Endothelial cell of umbilical vein (primary cell): Measurements from ENCODE around the gene SMAP1. TPM values are rescaled to one million over a fixed set of nuclear protein-coding genes. Genes with fewer than 3 reads are reported as not detected.

Source experiments
- BruUV-seq: library from RNA; stranded (reverse); fragments of 400-500 nt; replicated peaks from 2 replicates; lab custom pipeline; 2021; lab: Mats Ljungman, UMichigan
- CTCF ChIA-PET: fragments of 300-600, 350-600 bp; sonication (Branson Sonifier 250); formaldehyde crosslinking; loops from one replicate; lab custom pipeline; 2021; ENCODE audit warnings: antibody characterized with exemption, inconsistent platforms; lab: Charles Lee
- POLR2A ChIA-PET: fragments of 300-600, 350-600 bp; sonication (Branson Sonifier 250); formaldehyde crosslinking; loops from one replicate; lab custom pipeline; 2021; ENCODE audit warnings: antibody characterized with exemption, inconsistent platforms; lab: Charles Lee
- DNase-seq: peaks from one replicate; pipeline ENCODE4 v3.0.0-alpha.2; 2011; ENCODE audit warnings: low read depth, low spot score
- FAIRE-seq: peaks from 2 replicates; lab custom pipeline; 2011; peaks lifted over from hg19 to GRCh38; lab: Jason Lieb, UNC
- H2AFZ ChIP-seq: 2 replicates; pipeline ENCODE4 v1.6.0; 2012; ENCODE audit warnings: low read depth, low read length, control low read depth, inconsistent platforms
- H3K27ac ChIP-seq: 2 replicates; pipeline ENCODE4 v1.5.1; 2011; ENCODE audit warnings: low read depth, mild to moderate bottlenecking, control low read depth, low read length, moderate library complexity; ENCODE audit not compliant: insufficient read depth
- H3K27me3 ChIP-seq, 2 experiments: 2 replicates each; pipeline versions ENCODE4 v1.6.0 to v1.6.1; 2011; ENCODE audit warnings: low read length in 2 of 2, mixed read lengths in 1 of 2; ENCODE audit not compliant: control insufficient read depth in 2 of 2, insufficient read depth in 2 of 2
- H3K36me3 ChIP-seq, 2 experiments: 2 replicates in 1 of 2; 3 replicates in 1 of 2; pipeline ENCODE4 v1.5.1; 2011; ENCODE audit warnings: low read length in 2 of 2, mild to moderate bottlenecking in 1 of 2, moderate library complexity in 1 of 2; ENCODE audit not compliant: control insufficient read depth in 2 of 2, insufficient read depth in 2 of 2; ENCODE audit errors: extremely low read depth in 1 of 2
- H3K4me1 ChIP-seq: 3 replicates; pipeline ENCODE4 v1.5.1; 2011; ENCODE audit warnings: mild to moderate bottlenecking, low read length; ENCODE audit not compliant: control insufficient read depth, insufficient read depth; ENCODE audit errors: extremely low read depth
- H3K4me2 ChIP-seq: 2 replicates; pipeline ENCODE4 v1.6.1; 2011; ENCODE audit warnings: low read length, control low read depth, mixed read lengths; ENCODE audit not compliant: insufficient read depth
- H3K4me3 ChIP-seq, 3 experiments: fragments of 200-600 bp in 1 of 3; sonication (generic), shearing (Covaris generic) in 1 of 3; replicated peaks in 1 of 3; 2 replicates each; pipeline ENCODE4 v1.5.1; 2011 to 2016; ENCODE audit warnings: control low read depth in 3 of 3, low read length in 3 of 3, mild to moderate bottlenecking in 2 of 3, inconsistent platforms in 1 of 3, low read depth in 1 of 3, moderate library complexity in 1 of 3; ENCODE audit not compliant: insufficient read depth in 1 of 3
- H3K79me2 ChIP-seq: 2 replicates; pipeline ENCODE4 v1.6.0; 2012; ENCODE audit warnings: low read length, inconsistent platforms; ENCODE audit not compliant: control insufficient read depth, insufficient read depth
- H3K9ac ChIP-seq: replicated peaks from 2 replicates; pipeline ENCODE3; 2011; ENCODE audit warnings: low read length, control low read depth; ENCODE audit not compliant: insufficient read depth; ENCODE audit errors: extremely low read depth
- H3K9me1 ChIP-seq: replicated peaks from 3 replicates; pipeline ENCODE4 v1.6.0; 2011; ENCODE audit warnings: mild to moderate bottlenecking, low read length; ENCODE audit not compliant: control insufficient read depth, insufficient read depth; ENCODE audit errors: extremely low read depth
- H3K9me3 ChIP-seq: replicated peaks from 2 replicates; pipeline ENCODE4 v1.5.1; 2012; ENCODE audit warnings: low read length, inconsistent platforms; ENCODE audit not compliant: control insufficient read depth, insufficient read depth
- H4K20me1 ChIP-seq: replicated peaks from 2 replicates; pipeline ENCODE3; 2011; ENCODE audit warnings: mild to moderate bottlenecking, low read length; ENCODE audit not compliant: control insufficient read depth, insufficient read depth; ENCODE audit errors: extremely low read depth
- CTCF ChIP-seq, 2 donors: IDR thresholded peaks; 1 replicate in 1 of 2; 2 replicates in 1 of 2; pipeline ENCODE4 v1.5.1; 2011; ENCODE audit warnings: low read length in 2 of 2, mild to moderate bottlenecking in 2 of 2, moderate library complexity in 2 of 2, control low read depth in 1 of 2, inconsistent platforms in 1 of 2, low read depth in 1 of 2; ENCODE audit not compliant: insufficient read depth in 1 of 2; ENCODE audit errors: extremely low read depth in 1 of 2
- EZH2 ChIP-seq: IDR thresholded peaks from 2 replicates; pipeline ENCODE4 v1.6.1; 2012; ENCODE audit warnings: borderline replicate concordance, low read depth, mild to moderate bottlenecking, moderate library complexity, low read length, inconsistent platforms; ENCODE audit not compliant: severe bottlenecking
- FOS ChIP-seq: IDR thresholded peaks from 2 replicates; pipeline ENCODE4 v1.6.1; 2011; ENCODE audit warnings: mild to moderate bottlenecking, low read length, moderate library complexity, borderline replicate concordance; ENCODE audit not compliant: insufficient read depth
- GATA2 ChIP-seq: IDR thresholded peaks from 2 replicates; pipeline ENCODE4 v1.7.0; 2011; ENCODE audit warnings: low read depth, mild to moderate bottlenecking, moderate library complexity, mixed read lengths, low read length; ENCODE audit not compliant: insufficient read length, insufficient read depth
- JUN ChIP-seq: IDR thresholded peaks from 2 replicates; pipeline ENCODE4 v1.6.1; 2011; ENCODE audit warnings: borderline replicate concordance, low read depth; ENCODE audit not compliant: insufficient read length, insufficient read depth
- MAX ChIP-seq: IDR thresholded peaks from 2 replicates; pipeline ENCODE4 v1.6.1; 2011; ENCODE audit not compliant: insufficient read depth, insufficient read length
- MYC ChIP-seq: IDR thresholded peaks from one replicate; pipeline ENCODE4 v1.6.1; 2011; ENCODE audit warnings: mild to moderate bottlenecking, low read depth, low read length
- POLR2A ChIP-seq: IDR thresholded peaks from 2 replicates; pipeline ENCODE4 v1.6.1; 2012; ENCODE audit warnings: low read depth, mild to moderate bottlenecking, control low read depth, low read length
- POLR2AphosphoS5 ChIP-seq: IDR thresholded peaks from 2 replicates; pipeline ENCODE4 v1.6.1; 2012; ENCODE audit warnings: low read depth, mild to moderate bottlenecking, control low read depth, low read length, moderate library complexity; ENCODE audit not compliant: insufficient read depth
- dilution Hi-C: fragments of 300-500 bp; cut with MboI; formaldehyde crosslinking; loops from one replicate; pipeline ENCODE4 v1.15.0; 2019; ENCODE audit warnings: low sequenced_read_pairs; ENCODE audit not compliant: extremely low pct_ligation_motif_present
- intact Hi-C: fragments of 100-400 bp; cut with micrococcal nuclease; formaldehyde crosslinking; loops from one replicate; pipeline ENCODE4 v1.10.0; 2022
- polyA plus RNA-seq, 4 experiments: library from polyadenylated mRNA; depleted of rRNA in 3 of 4; stranded (reverse) in 3 of 4; unstranded in 1 of 4; fragments of >200 nt; gene quantifications; 2 replicates each; pipeline versions ENCODE4 v1.2.1 to v1.2.3, GENCODE V29; 2011 to 2012; ENCODE audit warnings: missing spikeins in 1 of 4
- total RNA-seq: library from RNA; stranded (reverse); gene quantifications from 2 replicates; pipeline ENCODE4 v1.2.3, GENCODE V29; 2021

SMAP1 gene
- total and polyA plus RNA-seq, 2 donors (not counting 3 experiments of a cell fraction or from before 2014, with no cell fraction given): 14.6 to 24.6 TPM

- Histone ChIP-seq H3K79me2 (no peaks in the 10 kb centered on the region), H3K9me1 (no peaks in the 10 kb centered on the region), H3K36me3 (no peaks in the 10 kb centered on the region), H3K4me1 (no peaks in the 10 kb centered on the region), H3K27ac (no peak overlapping the region), H3K27me3 (no peaks in the 10 kb centered on the region), H3K9ac (no peak overlapping the region), H3K4me3 (no peak overlapping the region), H3K4me2 (no peak overlapping the region), H2AFZ (no peak overlapping the region), H4K20me1 (no peaks in the 10 kb centered on the region), H3K9me3 (no peaks in the 10 kb centered on the region)
- POLR2A ChIA-PET: no interaction called here
- no peak for DNase-seq
- TF ChIP-seq FOS: no peak
- TF ChIP-seq CTCF (IDR thresholded peaks at IDR 0.05; ENCODE audit: extremely low read depth in 1 of 2, insufficient read depth in 1 of 2, low read depth in 1 of 2, low read length in 2 of 2): no peak
- TF ChIP-seq EZH2: no peak
- no peak for TF ChIP-seq MYC
- no peak for TF ChIP-seq POLR2AphosphoS5
- TF ChIP-seq MAX: no peak
- TF ChIP-seq GATA2: no peak
- TF ChIP-seq JUN: no peak
- no peak for TF ChIP-seq POLR2A
- dilution Hi-C loops (no loop called here), intact Hi-C loops (no loop called here)
- CTCF ChIA-PET: no interaction called here
- FAIRE-seq: no peak
- BruUV-seq: no TSS peak
Measured at GRCh38 chr6:70633870-70634269, 33.8 kb upstream of the SMAP1 start.
